SHP77 treated with DMSO at 0.1 percent for 48 hours (cell line): ENCODE measurements around the gene ZNF853.

Experiments used
- DNase-seq: peaks from one replicate; lab custom pipeline; 2025; lab: John Stamatoyannopoulos, UW

ZNF853 gene

GRCh38 chr7:6636741-6637543 is 21.5 kb downstream of the ZNF853 start, which contains the start of gene ZNF316:
Gene ZNF316, plus strand, starts transcription at chr7:6637318. Its CDS starts 5,092 bp downstream, at chr7:6642410.
- no peak for DNase-seq

GRCh38 chr7:6637544-6638229 is 22.3 kb downstream of the ZNF853 start:
- DNase-seq = no peak

- no peak for DNase-seq
These were observed 23.6 kb downstream of the ZNF853 start for GRCh38 chr7:6639032-6639431.

- DNase-seq = no peak
These were observed 24.2 kb downstream of the ZNF853 start for GRCh38 chr7:6639627-6640026.

- DNase-seq = no peak
These were observed 24.9 kb downstream of the ZNF853 start for GRCh38 chr7:6640246-6640721.

- no peak for DNase-seq
These were observed 26.1 kb downstream of the ZNF853 start for GRCh38 chr7:6641305-6642035.

- no peak for DNase-seq
These were observed 26.9 kb downstream of the ZNF853 start for GRCh38 chr7:6642239-6642839.

- no peak for DNase-seq
These were observed 27.6 kb downstream of the ZNF853 start for GRCh38 chr7:6642861-6643640.

- DNase-seq = no peak
These were observed 28.7 kb downstream of the ZNF853 start for GRCh38 chr7:6643915-6644625.

- no peak for DNase-seq
These were observed 29.3 kb downstream of the ZNF853 start for GRCh38 chr7:6644728-6645127.

- no peak for DNase-seq
These were observed 31.1 kb downstream of the ZNF853 start for GRCh38 chr7:6646465-6646864.

- no peak for DNase-seq
These were observed 31.7 kb downstream of the ZNF853 start for GRCh38 chr7:6647080-6647479.

- DNase-seq = no peak
These were observed 32.1 kb downstream of the ZNF853 start for GRCh38 chr7:6647541-6647940.

GRCh38 chr7:6648066-6648814 is 32.8 kb downstream of the ZNF853 start:
- no peak for DNase-seq

- DNase-seq = no peak
These were observed 33.4 kb downstream of the ZNF853 start for GRCh38 chr7:6648815-6649104.

- no peak for DNase-seq
These were observed 34.0 kb downstream of the ZNF853 start for GRCh38 chr7:6649241-6649961.

- no peak for DNase-seq
These were observed 34.7 kb downstream of the ZNF853 start for GRCh38 chr7:6650086-6650485.

- no peak for DNase-seq
These were observed 35.2 kb downstream of the ZNF853 start for GRCh38 chr7:6650521-6651011.

- no peak for DNase-seq
These were observed 36.5 kb downstream of the ZNF853 start for GRCh38 chr7:6651851-6652445.
